OCI-LY1 (cell line): Measurements from ENCODE around the gene TNNI3.

Experiments
- H2AFZ ChIP-seq: fragments of 200-600 bp; sonication (generic), shearing (Covaris generic); 2 replicates; pipeline ENCODE4 v1.6.0; 2014; ENCODE audit warnings: antibody characterized with exemption, mild to moderate bottlenecking, low read length
- H3F3A ChIP-seq: fragments of 200-600 bp; sonication (generic), shearing (Covaris generic); 2 replicates; pipeline ENCODE4 v1.6.0; 2014; ENCODE audit warnings: mild to moderate bottlenecking, antibody characterized with exemption, low read length, moderate library complexity; ENCODE audit not compliant: insufficient read depth
- H3K27ac ChIP-seq: fragments of 200-600 bp; sonication (generic); 2 replicates; pipeline ENCODE4 v1.5.1; 2014; ENCODE audit warnings: low read length, mixed run types, mild to moderate bottlenecking, low read depth; ENCODE audit not compliant: poor library complexity, severe bottlenecking
- H3K27me3 ChIP-seq: fragments of 200-600 bp; sonication (generic); 2 replicates; pipeline ENCODE4 v1.6.0; 2014; ENCODE audit warnings: antibody characterized with exemption, mild to moderate bottlenecking, low read length, moderate library complexity; ENCODE audit not compliant: insufficient read depth
- H3K36me3 ChIP-seq: fragments of 200-600 bp; sonication (generic); 2 replicates; pipeline ENCODE4 v1.6.1; 2014; ENCODE audit warnings: mild to moderate bottlenecking, antibody characterized with exemption, low read length, moderate library complexity, mixed read lengths; ENCODE audit not compliant: insufficient read depth
- H3K4me1 ChIP-seq: fragments of 200-600 bp; sonication (generic); 2 replicates; pipeline ENCODE4 v1.5.1; 2014; ENCODE audit warnings: mild to moderate bottlenecking, low read length, moderate library complexity; ENCODE audit not compliant: insufficient read depth, severe bottlenecking
- H3K4me2 ChIP-seq: fragments of 200-600 bp; sonication (generic), shearing (Covaris generic); 2 replicates; pipeline ENCODE4 v1.6.1; 2014; ENCODE audit warnings: low read length
- H3K4me3 ChIP-seq: fragments of 200-600 bp; sonication (generic); 2 replicates; pipeline ENCODE4 v1.5.1; 2014; ENCODE audit warnings: low read length, low read depth, mild to moderate bottlenecking, mixed read lengths; ENCODE audit not compliant: poor library complexity, severe bottlenecking
- H3K79me2 ChIP-seq: fragments of 200-600 bp; shearing (Covaris generic); 2 replicates; pipeline ENCODE4 v1.6.1; 2016; ENCODE audit warnings: mixed run types, low read length, mixed read lengths; ENCODE audit not compliant: insufficient read depth
- H3K9ac ChIP-seq: fragments of 200-600 bp; sonication (generic), shearing (Covaris generic); 2 replicates; pipeline ENCODE4 v1.6.1; 2014; ENCODE audit warnings: mild to moderate bottlenecking, low read length, mixed read lengths
- H3K9me2 ChIP-seq: fragments of 200-600 bp; sonication (generic), shearing (Covaris generic); 2 replicates; pipeline ENCODE4 v1.6.1; 2014; ENCODE audit warnings: low read depth, mild to moderate bottlenecking, low read length, mixed read lengths
- H3K9me3 ChIP-seq: fragments of 200-600 bp; shearing (Covaris generic); 2 replicates; pipeline ENCODE4 v1.6.1; 2014; ENCODE audit warnings: low read length, mixed read lengths
- H4K20me1 ChIP-seq: fragments of 200-600 bp; sonication (generic), shearing (Covaris generic); 2 replicates; pipeline ENCODE4 v1.6.0; 2016; ENCODE audit warnings: mild to moderate bottlenecking, low read length; ENCODE audit not compliant: insufficient read depth
- EZH2 ChIP-seq: fragments of 200-600 bp; sonication (generic), shearing (Covaris generic); IDR thresholded peaks from 2 replicates; pipeline ENCODE4 v1.8.0; 2017; ENCODE audit warnings: borderline replicate concordance, mixed run types, mild to moderate bottlenecking, antibody characterized with exemption, low read length, moderate library complexity, mixed read lengths
- TF ChIP-seq, protein P1 (sequence below): fragments of 200-600 bp; sonication (generic), shearing (Covaris generic); IDR thresholded peaks from 2 replicates; pipeline ENCODE4 v1.5.1; 2017; ENCODE audit warnings: mild to moderate bottlenecking, antibody characterized with exemption, low read length, moderate library complexity, mixed read lengths

TNNI3 gene

DNA sequence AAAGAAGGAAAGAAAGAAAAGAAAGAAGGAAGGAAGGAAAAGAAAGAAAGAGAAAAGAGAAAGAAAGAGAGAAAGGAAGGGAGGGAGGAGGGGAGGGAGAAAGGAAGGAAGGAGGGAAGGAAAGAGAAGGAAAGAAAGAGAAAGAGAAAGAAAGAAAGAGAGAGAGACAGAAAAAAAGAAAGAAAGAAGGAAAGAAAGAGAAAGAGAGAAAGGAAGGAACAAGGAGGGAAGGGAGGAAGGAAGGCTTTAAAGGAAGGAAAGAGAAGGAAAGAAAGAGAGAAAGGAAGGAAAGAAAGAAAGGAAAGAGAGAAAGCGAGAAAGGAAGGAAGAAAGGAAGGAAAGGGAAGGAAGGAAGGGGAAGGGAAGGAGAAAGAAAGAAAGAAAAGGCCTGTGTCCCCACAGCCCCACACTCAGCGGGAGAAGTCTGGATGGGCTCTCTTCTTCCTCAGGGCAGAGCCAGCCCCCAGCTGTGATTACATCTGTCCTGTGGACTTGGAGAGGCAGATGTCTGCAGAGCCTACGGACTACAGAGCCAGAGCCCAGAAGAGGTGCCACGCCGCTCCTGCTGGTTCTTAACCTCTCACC lies 42.2 kb upstream of the TNNI3 start:
- TF ChIP-seq, protein P1, sequence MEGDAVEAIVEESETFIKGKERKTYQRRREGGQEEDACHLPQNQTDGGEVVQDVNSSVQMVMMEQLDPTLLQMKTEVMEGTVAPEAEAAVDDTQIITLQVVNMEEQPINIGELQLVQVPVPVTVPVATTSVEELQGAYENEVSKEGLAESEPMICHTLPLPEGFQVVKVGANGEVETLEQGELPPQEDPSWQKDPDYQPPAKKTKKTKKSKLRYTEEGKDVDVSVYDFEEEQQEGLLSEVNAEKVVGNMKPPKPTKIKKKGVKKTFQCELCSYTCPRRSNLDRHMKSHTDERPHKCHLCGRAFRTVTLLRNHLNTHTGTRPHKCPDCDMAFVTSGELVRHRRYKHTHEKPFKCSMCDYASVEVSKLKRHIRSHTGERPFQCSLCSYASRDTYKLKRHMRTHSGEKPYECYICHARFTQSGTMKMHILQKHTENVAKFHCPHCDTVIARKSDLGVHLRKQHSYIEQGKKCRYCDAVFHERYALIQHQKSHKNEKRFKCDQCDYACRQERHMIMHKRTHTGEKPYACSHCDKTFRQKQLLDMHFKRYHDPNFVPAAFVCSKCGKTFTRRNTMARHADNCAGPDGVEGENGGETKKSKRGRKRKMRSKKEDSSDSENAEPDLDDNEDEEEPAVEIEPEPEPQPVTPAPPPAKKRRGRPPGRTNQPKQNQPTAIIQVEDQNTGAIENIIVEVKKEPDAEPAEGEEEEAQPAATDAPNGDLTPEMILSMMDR = no peak
- no peak for TF ChIP-seq EZH2

DNA sequence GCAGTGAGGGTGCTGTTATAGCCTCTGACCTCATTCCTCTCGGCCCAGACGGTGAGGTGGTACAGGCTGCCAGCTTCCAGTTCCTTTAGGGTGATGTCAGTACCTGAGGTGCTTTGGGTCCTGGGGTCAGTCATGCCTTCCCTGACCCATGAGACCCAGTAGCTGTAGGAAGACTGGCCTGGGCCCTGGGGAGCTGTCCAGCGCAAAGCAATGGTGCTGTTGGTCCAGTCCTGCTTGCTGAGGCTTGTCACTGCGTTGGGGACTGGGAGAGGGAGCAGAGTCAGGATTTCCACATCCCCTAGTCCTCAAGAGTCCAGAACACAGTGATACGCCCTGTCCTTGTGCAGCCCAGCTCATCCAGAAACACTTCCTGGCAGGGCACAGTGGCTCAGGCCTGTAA lies 41.1 kb upstream of the TNNI3 start:
- Histone ChIP-seq H3K4me3 (no peak overlapping the region), H3K9me3 (no peaks in the 10 kb centered on the region), H4K20me1 (no peaks in the 10 kb centered on the region), H3F3A (no peaks in the 10 kb centered on the region), H2AFZ (no peak overlapping the region), H3K9ac (no peak overlapping the region), H3K79me2 (no peaks in the 10 kb centered on the region), H3K27me3 (peaks cover 7% of the 10 kb centered on the region; the same call in 1 of the 2 replicates), H3K4me2 (no peak overlapping the region), H3K27ac (no peak overlapping the region), H3K4me1 (no peaks in the 10 kb centered on the region), H3K36me3 (no peaks in the 10 kb centered on the region), H3K9me2 (no peaks in the 10 kb centered on the region)
- TF ChIP-seq EZH2 = no peak
- TF ChIP-seq, protein P1 = no peak

More for the DNA sequence above, 42.2 kb upstream of the TNNI3 start:
- no peak overlapping the region for H2AFZ ChIP-seq
- H3K4me1 ChIP-seq = no peaks in the 10 kb centered on the region
- H3F3A ChIP-seq = no peaks in the 10 kb centered on the region
- H3K36me3 ChIP-seq = no peaks in the 10 kb centered on the region
- H3K4me3 ChIP-seq = no peak overlapping the region
- H3K9me2 ChIP-seq = no peaks in the 10 kb centered on the region
- H3K27ac ChIP-seq = no peak overlapping the region
- H3K4me2 ChIP-seq = no peak overlapping the region
- H4K20me1 ChIP-seq = no peaks in the 10 kb centered on the region
- no peaks in the 10 kb centered on the region for H3K9me3 ChIP-seq
- peaks cover 7% of the 10 kb centered on the region; the same call in 1 of the 2 replicates for H3K27me3 ChIP-seq
- no peaks in the 10 kb centered on the region for H3K79me2 ChIP-seq
- no peak overlapping the region for H3K9ac ChIP-seq

DNA sequence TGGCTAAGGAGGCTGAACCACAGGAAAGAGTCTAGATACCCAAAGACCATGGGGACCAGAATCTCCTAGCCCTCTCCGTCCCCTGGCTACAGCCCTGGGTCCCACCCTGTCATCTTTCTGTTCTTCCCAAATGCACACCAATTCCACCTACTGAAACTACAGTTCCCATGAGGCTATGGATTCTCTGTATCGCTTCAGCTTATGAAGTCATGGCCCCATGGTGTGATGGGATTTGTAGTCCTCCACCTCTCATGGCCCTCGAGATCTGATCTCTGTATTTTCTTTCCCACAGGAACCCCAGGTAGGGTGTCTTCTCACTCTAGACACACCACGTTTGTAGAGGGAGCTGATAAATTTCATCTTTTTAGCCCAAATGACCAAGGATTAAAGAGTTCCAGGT lies 40.0 kb upstream of the TNNI3 start:
- Histone ChIP-seq H3F3A (no peaks in the 10 kb centered on the region), H3K4me3 (no peak overlapping the region), H3K9me3 (no peaks in the 10 kb centered on the region), H3K27ac (no peak overlapping the region), H3K4me2 (no peak overlapping the region), H3K27me3 (peaks cover 7% of the 10 kb centered on the region; the same call in 1 of the 2 replicates), H3K79me2 (no peaks in the 10 kb centered on the region), H3K36me3 (no peaks in the 10 kb centered on the region), H3K9me2 (no peaks in the 10 kb centered on the region), H3K4me1 (no peaks in the 10 kb centered on the region), H3K9ac (no peak overlapping the region), H4K20me1 (no peaks in the 10 kb centered on the region), H2AFZ (no peak overlapping the region)
- no peak for TF ChIP-seq EZH2
- TF ChIP-seq, protein P1 = no peak
